Transverse colon (tissue), 4 donors: ENCODE results near the gene MYO1A. TPM values are rescaled to one million over a fixed set of nuclear protein-coding genes. Genes with fewer than 3 reads are reported as not detected.
"Not testable (repeated sequence)": the region's sequence is repeated elsewhere in the genome, so short reads cannot be mapped to it uniquely, and the experiment has no call there.

Experiments used
- DNase-seq: peaks from one replicate; pipeline ENCODE4 v3.0.0-alpha.2; 2019
- H3K27ac ChIP-seq, 4 donors: fragments of 200-600 bp; sonication (generic); 2 replicates each; pipeline ENCODE4 v1.5.1; 2016 to 2018; ENCODE audit warnings: inconsistent platforms in 4 of 4
- H3K27me3 ChIP-seq: fragments of 200-600 bp; sonication (generic); 2 replicates; pipeline ENCODE4 v1.5.1; 2017; ENCODE audit warnings: inconsistent platforms
- H3K36me3 ChIP-seq, 4 donors: fragments of 200-600 bp; sonication (generic); 2 replicates each; pipeline ENCODE4 v1.5.1; 2017 to 2019; ENCODE audit warnings: inconsistent platforms in 4 of 4
- H3K4me1 ChIP-seq, 4 donors: fragments of 200-600 bp; sonication (generic); 2 replicates each; pipeline ENCODE4 v1.5.1; 2017 to 2020; ENCODE audit warnings: inconsistent platforms in 4 of 4
- H3K4me3 ChIP-seq, 4 donors: fragments of 200-600 bp; sonication (generic); 1 replicate in 1 of 4; 2 replicates in 3 of 4; pipeline versions ENCODE4 v1.5.1 to v1.6.1; 2017 to 2019; ENCODE audit warnings: inconsistent platforms in 4 of 4
- H3K9me3 ChIP-seq, 2 donors: fragments of 200-600 bp; sonication (generic); 2 replicates each; pipeline ENCODE4 v1.5.1; 2017 to 2019; ENCODE audit warnings: inconsistent platforms in 2 of 2
- EP300 ChIP-seq: sonication (generic); formaldehyde crosslinking; IDR thresholded peaks from one replicate; pipeline ENCODE4 v1.6.1; 2017; ENCODE audit warnings: antibody characterized with exemption, low read depth
- POLR2A ChIP-seq: fragments of 450-650 bp; IDR thresholded peaks from one replicate; pipeline ENCODE4 v1.6.1; 2016; ENCODE audit warnings: antibody characterized with exemption, mild to moderate bottlenecking, moderate library complexity
- POLR2AphosphoS5 ChIP-seq, 3 donors: sonication (generic); formaldehyde crosslinking; IDR thresholded peaks; one replicate each; pipeline ENCODE4 v1.6.1; 2016; ENCODE audit warnings: antibody characterized with exemption in 3 of 3
- WGBS, 2 donors: methylation state at CpG; one replicate each; pipeline ENCODE4 v1.1.5; 2018; ENCODE audit warnings: low coverage in 1 of 2; 5-methylcytosine and 5-hydroxymethylcytosine counted together
- in situ Hi-C, 4 donors: fragments of 200-750 bp; cut with MboI; loops; one replicate each; pipeline versions ENCODE4 v1.15.0 to v1.15.1; 2017; ENCODE audit warnings: low sequenced_read_pairs in 3 of 4, low pct_ligation_motif_present in 1 of 4, low pct_unique_long_range_greater_than_20kb in 1 of 4
- intact Hi-C: fragments of 100-400 bp; cut with DNase I; formaldehyde crosslinking; loops from one replicate; pipeline ENCODE4 v1.15.1; 2023; ENCODE audit warnings: low total_unique reads
- total RNA-seq, 4 donors: library from RNA; depleted of rRNA; stranded (reverse); fragments of >200 nt; gene quantifications; one replicate each; pipeline ENCODE4 v1.1.0, GENCODE V29; 2016
- TF ChIP-seq, protein P1 (sequence below), 5 experiments: fragments of 200-600 bp in 3 of 5; fragments of 450-650 bp in 2 of 5; sonication (generic) in 3 of 5; IDR thresholded peaks; 1 replicate in 2 of 5; 2 replicates in 3 of 5; pipeline ENCODE4 v1.5.1; 2016 to 2017; ENCODE audit warnings: antibody characterized with exemption in 5 of 5, inconsistent platforms in 3 of 5, mild to moderate bottlenecking in 2 of 5, moderate library complexity in 1 of 5

MYO1A gene
- total RNA-seq, 4 donors from 2014 or later: 118 to 234 (median 184) TPM

DNA sequence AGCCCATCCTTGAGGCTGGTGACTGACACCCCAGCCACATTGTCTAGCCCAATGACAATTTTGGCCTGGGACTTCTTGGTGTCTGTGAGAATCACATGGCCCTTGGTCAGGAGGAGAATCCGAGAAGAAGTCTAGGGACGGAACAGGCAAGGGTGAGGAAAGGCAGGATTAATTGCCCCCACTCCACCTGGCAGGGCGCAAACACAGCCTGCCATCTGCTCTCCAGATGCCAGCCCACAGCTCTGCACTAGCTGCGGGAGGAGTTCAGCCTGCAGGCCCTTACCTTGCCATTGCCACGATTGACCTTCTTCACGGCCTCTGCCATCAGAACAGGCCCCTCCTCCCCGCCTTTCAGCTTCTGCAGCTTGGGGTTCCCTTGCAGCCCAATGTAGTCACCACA, 20.5 kb downstream of the MYO1A start:
- Histone ChIP-seq H3K36me3 (peaks cover 0 to 6% (median 0%) of the 10 kb centered on the region in 4 donors), H3K27me3 (no peaks in the 10 kb centered on the region), H3K9me3 (no peaks in the 10 kb centered on the region), H3K27ac (no peak overlapping the region), H3K4me1 (peaks cover 0 to 13% (median 0%) of the 10 kb centered on the region in 4 donors), H3K4me3 (no peak overlapping the region)
- TF ChIP-seq, protein P1, sequence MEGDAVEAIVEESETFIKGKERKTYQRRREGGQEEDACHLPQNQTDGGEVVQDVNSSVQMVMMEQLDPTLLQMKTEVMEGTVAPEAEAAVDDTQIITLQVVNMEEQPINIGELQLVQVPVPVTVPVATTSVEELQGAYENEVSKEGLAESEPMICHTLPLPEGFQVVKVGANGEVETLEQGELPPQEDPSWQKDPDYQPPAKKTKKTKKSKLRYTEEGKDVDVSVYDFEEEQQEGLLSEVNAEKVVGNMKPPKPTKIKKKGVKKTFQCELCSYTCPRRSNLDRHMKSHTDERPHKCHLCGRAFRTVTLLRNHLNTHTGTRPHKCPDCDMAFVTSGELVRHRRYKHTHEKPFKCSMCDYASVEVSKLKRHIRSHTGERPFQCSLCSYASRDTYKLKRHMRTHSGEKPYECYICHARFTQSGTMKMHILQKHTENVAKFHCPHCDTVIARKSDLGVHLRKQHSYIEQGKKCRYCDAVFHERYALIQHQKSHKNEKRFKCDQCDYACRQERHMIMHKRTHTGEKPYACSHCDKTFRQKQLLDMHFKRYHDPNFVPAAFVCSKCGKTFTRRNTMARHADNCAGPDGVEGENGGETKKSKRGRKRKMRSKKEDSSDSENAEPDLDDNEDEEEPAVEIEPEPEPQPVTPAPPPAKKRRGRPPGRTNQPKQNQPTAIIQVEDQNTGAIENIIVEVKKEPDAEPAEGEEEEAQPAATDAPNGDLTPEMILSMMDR (IDR thresholded peaks at IDR 0.05): no peak
- TF ChIP-seq POLR2AphosphoS5 (IDR thresholded peaks at IDR 0.05) (no peak), POLR2A (no peak), EP300 (no peak)
- in situ Hi-C loops: no loop called here
- intact Hi-C loops: no loop called here
- DNase-seq: no peak
- WGBS, 2 donors: 90% methylated on average over 7 of the region's 7 CpGs; no CpG with 5 or more reads in 1 of the 2 donors

- 67% methylated on average over 5 of the region's 5 CpGs; no CpG with 5 or more reads in 1 of the 2 donors for WGBS, 2 donors
- H3K4me1 ChIP-seq: peaks cover 0 to 13% (median 1%) of the 10 kb centered on the region in 4 donors
- in situ Hi-C loops (no loop called here), intact Hi-C loops (no loop called here)
- peaks cover 0 to 6% (median 0%) of the 10 kb centered on the region in 4 donors for H3K36me3 ChIP-seq
- no peak for DNase-seq
- no peaks in the 10 kb centered on the region for H3K27me3 ChIP-seq
- TF ChIP-seq EP300: no peak
- TF ChIP-seq POLR2A: no peak
- TF ChIP-seq POLR2AphosphoS5 (IDR thresholded peaks at IDR 0.05): no peak
- TF ChIP-seq, protein P1 (IDR thresholded peaks at IDR 0.05): no peak
- H3K4me3 ChIP-seq: no peak overlapping the region
- H3K27ac ChIP-seq: no peak overlapping the region
- no peaks in the 10 kb centered on the region for H3K9me3 ChIP-seq
Observed at GRCh38 chr12:57027805-57028153, 22.1 kb downstream of the MYO1A start.

GRCh38 chr12:57027011-57027804, 22.7 kb downstream of the MYO1A start:
- H3K9me3 ChIP-seq: no peaks in the 10 kb centered on the region
- intact Hi-C loops: no loop called here
- peaks cover 0 to 13% (median 1%) of the 10 kb centered on the region in 4 donors for H3K4me1 ChIP-seq
- TF ChIP-seq, protein P1 (IDR thresholded peaks at IDR 0.05): no peak
- TF ChIP-seq EP300 (no peak), POLR2A (no peak), POLR2AphosphoS5 (IDR thresholded peaks at IDR 0.05) (no peak)
- no peak overlapping the region for H3K4me3 ChIP-seq
- no peak for DNase-seq
- in situ Hi-C loops: no loop called here
- H3K36me3 ChIP-seq: peaks cover 0 to 6% (median 0%) of the 10 kb centered on the region in 4 donors
- H3K27me3 ChIP-seq: no peaks in the 10 kb centered on the region
- H3K27ac ChIP-seq: peak overlapping the region in 1 of 4 donors; percentile 48
- 43 to 63% methylated on average over 4 to 13 of the region's 13 CpGs for WGBS, 2 donors

- WGBS, 2 donors: 87% methylated on average over 2 of the region's 2 CpGs; no CpG with 5 or more reads in 1 of the 2 donors
Observed at GRCh38 chr12:57025196-57025595, 24.7 kb downstream of the MYO1A start.

GRCh38 chr12:57022324-57022723, 27.6 kb downstream of the MYO1A start:
- in situ Hi-C loops, H3K9me3 ChIP-seq, H3K27me3 ChIP-seq, intact Hi-C loops, H3K36me3 ChIP-seq, H3K4me3 ChIP-seq, DNase-seq: not testable (repeated sequence)
- peak overlapping the region in 1 of 4 donors; percentile 35 for H3K27ac ChIP-seq
- WGBS, 2 donors: 40 to 77% methylated on average over 2 to 5 of the region's 5 CpGs
- peaks cover 0 to 15% (median 5%) of the 10 kb centered on the region in 4 donors for H3K4me1 ChIP-seq

More at GRCh38 chr12:57025196-57025595, 24.7 kb downstream of the MYO1A start:
- intact Hi-C loops: no loop called here
- DNase-seq: no peak
- H3K36me3 ChIP-seq: peaks cover 0 to 2% (median 0%) of the 10 kb centered on the region in 4 donors
- no peaks in the 10 kb centered on the region for H3K27me3 ChIP-seq
- TF ChIP-seq POLR2A (no peak), EP300 (no peak), POLR2AphosphoS5 (IDR thresholded peaks at IDR 0.05) (no peak)
- TF ChIP-seq, protein P1 (IDR thresholded peaks at IDR 0.05): no peak
- no peak overlapping the region for H3K27ac ChIP-seq
- no peak overlapping the region for H3K4me3 ChIP-seq
- in situ Hi-C loops: no loop called here
- H3K9me3 ChIP-seq: no peaks in the 10 kb centered on the region
- H3K4me1 ChIP-seq: peaks cover 0 to 6% (median 1%) of the 10 kb centered on the region in 4 donors
